Endothelial cell of umbilical vein (primary cell): ENCODE data around the gene IGLON5.

ENCODE experiments used
- CTCF ChIP-seq, 2 donors: IDR thresholded peaks; 1 replicate in 1 of 2; 2 replicates in 1 of 2; pipeline ENCODE4 v1.5.1; 2011; ENCODE audit warnings: low read length in 2 of 2, mild to moderate bottlenecking in 2 of 2, moderate library complexity in 2 of 2, control low read depth in 1 of 2, inconsistent platforms in 1 of 2, low read depth in 1 of 2; ENCODE audit not compliant: insufficient read depth in 1 of 2; ENCODE audit errors: extremely low read depth in 1 of 2
- EZH2 ChIP-seq: IDR thresholded peaks from 2 replicates; pipeline ENCODE4 v1.6.1; 2012; ENCODE audit warnings: borderline replicate concordance, low read depth, mild to moderate bottlenecking, moderate library complexity, low read length, inconsistent platforms; ENCODE audit not compliant: severe bottlenecking
- FOS ChIP-seq: IDR thresholded peaks from 2 replicates; pipeline ENCODE4 v1.6.1; 2011; ENCODE audit warnings: mild to moderate bottlenecking, low read length, moderate library complexity, borderline replicate concordance; ENCODE audit not compliant: insufficient read depth
- GATA2 ChIP-seq: IDR thresholded peaks from 2 replicates; pipeline ENCODE4 v1.7.0; 2011; ENCODE audit warnings: low read depth, mild to moderate bottlenecking, moderate library complexity, mixed read lengths, low read length; ENCODE audit not compliant: insufficient read length, insufficient read depth
- JUN ChIP-seq: IDR thresholded peaks from 2 replicates; pipeline ENCODE4 v1.6.1; 2011; ENCODE audit warnings: borderline replicate concordance, low read depth; ENCODE audit not compliant: insufficient read length, insufficient read depth
- MYC ChIP-seq: IDR thresholded peaks from one replicate; pipeline ENCODE4 v1.6.1; 2011; ENCODE audit warnings: mild to moderate bottlenecking, low read depth, low read length
- POLR2A ChIP-seq: IDR thresholded peaks from 2 replicates; pipeline ENCODE4 v1.6.1; 2012; ENCODE audit warnings: low read depth, mild to moderate bottlenecking, control low read depth, low read length
- POLR2AphosphoS5 ChIP-seq: IDR thresholded peaks from 2 replicates; pipeline ENCODE4 v1.6.1; 2012; ENCODE audit warnings: low read depth, mild to moderate bottlenecking, control low read depth, low read length, moderate library complexity; ENCODE audit not compliant: insufficient read depth
- TF ChIP-seq, protein P1 (sequence below): IDR thresholded peaks from 2 replicates; pipeline ENCODE4 v1.6.1; 2011; ENCODE audit not compliant: insufficient read depth, insufficient read length

GRCh38 chr19:51357952-51358351 is 46.5 kb downstream of the IGLON5 start:
- TF ChIP-seq CTCF (IDR thresholded peaks at IDR 0.05; ENCODE audit: extremely low read depth in 1 of 2, insufficient read depth in 1 of 2, low read depth in 1 of 2, low read length in 2 of 2) (no peak), EZH2 (no peak), MYC (no peak), POLR2AphosphoS5 (no peak), POLR2A (no peak), FOS (no peak), JUN (no peak), GATA2 (no peak)
- TF ChIP-seq, protein P1, sequence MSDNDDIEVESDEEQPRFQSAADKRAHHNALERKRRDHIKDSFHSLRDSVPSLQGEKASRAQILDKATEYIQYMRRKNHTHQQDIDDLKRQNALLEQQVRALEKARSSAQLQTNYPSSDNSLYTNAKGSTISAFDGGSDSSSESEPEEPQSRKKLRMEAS = no peak
